Neural progenitor cell (in vitro differentiated cells): Measurements from ENCODE around the gene NKD2. TPM values are rescaled to one million over a fixed set of nuclear protein-coding genes. Genes with fewer than 3 reads are reported as not detected.
A peak's percentile ranks its signal among the peaks of the same experiment; 100 is the strongest.

ENCODE experiments used
- DNase-seq: peaks from one replicate; pipeline ENCODE4 v3.0.0-alpha.2; 2016; ENCODE audit warnings: low spot score
- H2AFZ ChIP-seq: fragments of 200-600 bp; sonication (generic); replicated peaks from 2 replicates; pipeline ENCODE4 v1.6.1; 2016; ENCODE audit warnings: antibody characterized with exemption
- H3F3A ChIP-seq: fragments of 200-600 bp; sonication (generic); 2 replicates; pipeline ENCODE4 v1.6.1; 2016; ENCODE audit warnings: antibody characterized with exemption, low read depth
- H3K27ac ChIP-seq: fragments of 200-600 bp; sonication (generic); 2 replicates; pipeline ENCODE4 v1.5.1; 2016; ENCODE audit warnings: mild to moderate bottlenecking
- H3K27me3 ChIP-seq: fragments of 200-600 bp; sonication (generic); 2 replicates; pipeline ENCODE4 v1.6.1; 2016; ENCODE audit warnings: mild to moderate bottlenecking, moderate library complexity
- H3K36me3 ChIP-seq: fragments of 200-600 bp; sonication (generic); 2 replicates; pipeline ENCODE4 v1.5.1; 2016
- H3K4me1 ChIP-seq: fragments of 200-600 bp; sonication (generic); 2 replicates; pipeline ENCODE4 v1.6.1; 2016; ENCODE audit warnings: mixed run types
- H3K4me2 ChIP-seq: fragments of 200-600 bp; sonication (generic); 2 replicates; pipeline ENCODE4 v1.6.1; 2016
- H3K4me3 ChIP-seq: fragments of 200-600 bp; sonication (generic); 2 replicates; pipeline ENCODE4 v1.5.1; 2016
- H3K79me2 ChIP-seq: fragments of 200-600 bp; sonication (generic); 2 replicates; pipeline ENCODE4 v1.6.1; 2016; ENCODE audit warnings: low read depth
- H3K9ac ChIP-seq: fragments of 200-600 bp; sonication (generic); 2 replicates; pipeline ENCODE4 v1.6.1; 2016
- H3K9me3 ChIP-seq: fragments of 200-600 bp; sonication (generic); 2 replicates; pipeline ENCODE4 v1.5.1; 2016; ENCODE audit warnings: low read depth
- H4K20me1 ChIP-seq: fragments of 200-600 bp; sonication (generic); 2 replicates; pipeline ENCODE4 v1.6.1; 2016; ENCODE audit warnings: low read depth
- H3K27ac Mint-ChIP-seq: 3 replicates; pipeline ENCODE4 v1.8.0; 2021; ENCODE audit warnings: mixed read lengths
- H3K27me3 Mint-ChIP-seq: 2 replicates; pipeline ENCODE4 v1.8.0; 2022; ENCODE audit warnings: low read depth, mild to moderate bottlenecking, inconsistent platforms, moderate library complexity, mixed read lengths; ENCODE audit not compliant: insufficient read depth
- H3K36me3 Mint-ChIP-seq: 3 replicates; pipeline ENCODE4 v1.8.0; 2021; ENCODE audit warnings: mixed read lengths
- H3K4me1 Mint-ChIP-seq: 3 replicates; pipeline ENCODE4 v1.8.0; 2021; ENCODE audit warnings: mixed read lengths
- H3K4me3 Mint-ChIP-seq: 3 replicates; pipeline ENCODE4 v1.8.0; 2021; ENCODE audit warnings: mild to moderate bottlenecking, moderate library complexity, mixed read lengths
- H3K9me3 Mint-ChIP-seq: 3 replicates; pipeline ENCODE4 v1.8.0; 2020; ENCODE audit warnings: mixed read lengths
- EZH2 ChIP-seq: fragments of 200-600 bp; sonication (generic); IDR thresholded peaks from 2 replicates; pipeline ENCODE4 v1.6.1; 2017; ENCODE audit warnings: antibody characterized with exemption, mild to moderate bottlenecking, moderate library complexity
- EZH2phosphoT487 ChIP-seq: fragments of 200-600 bp; sonication (generic); IDR thresholded peaks from 2 replicates; pipeline ENCODE4 v1.6.1; 2017; ENCODE audit warnings: antibody characterized with exemption
- total RNA-seq: library from RNA; depleted of rRNA; stranded (reverse); fragments of >200 nt; gene quantifications from 2 replicates; pipeline ENCODE4 v1.2.3, GENCODE V29; 2015; ENCODE audit warnings: low replicate concordance
- TF ChIP-seq, protein P1 (sequence below): fragments of 200-600 bp; sonication (generic); IDR thresholded peaks from 2 replicates; pipeline ENCODE4 v1.5.1; 2017; ENCODE audit warnings: antibody characterized with exemption, mild to moderate bottlenecking

Gene NKD2, protein sequence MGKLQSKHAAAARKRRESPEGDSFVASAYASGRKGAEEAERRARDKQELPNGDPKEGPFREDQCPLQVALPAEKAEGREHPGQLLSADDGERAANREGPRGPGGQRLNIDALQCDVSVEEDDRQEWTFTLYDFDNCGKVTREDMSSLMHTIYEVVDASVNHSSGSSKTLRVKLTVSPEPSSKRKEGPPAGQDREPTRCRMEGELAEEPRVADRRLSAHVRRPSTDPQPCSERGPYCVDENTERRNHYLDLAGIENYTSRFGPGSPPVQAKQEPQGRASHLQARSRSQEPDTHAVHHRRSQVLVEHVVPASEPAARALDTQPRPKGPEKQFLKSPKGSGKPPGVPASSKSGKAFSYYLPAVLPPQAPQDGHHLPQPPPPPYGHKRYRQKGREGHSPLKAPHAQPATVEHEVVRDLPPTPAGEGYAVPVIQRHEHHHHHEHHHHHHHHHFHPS
- total RNA-seq: 1.3 and 3.2 TPM in 2 replicates

DNA sequence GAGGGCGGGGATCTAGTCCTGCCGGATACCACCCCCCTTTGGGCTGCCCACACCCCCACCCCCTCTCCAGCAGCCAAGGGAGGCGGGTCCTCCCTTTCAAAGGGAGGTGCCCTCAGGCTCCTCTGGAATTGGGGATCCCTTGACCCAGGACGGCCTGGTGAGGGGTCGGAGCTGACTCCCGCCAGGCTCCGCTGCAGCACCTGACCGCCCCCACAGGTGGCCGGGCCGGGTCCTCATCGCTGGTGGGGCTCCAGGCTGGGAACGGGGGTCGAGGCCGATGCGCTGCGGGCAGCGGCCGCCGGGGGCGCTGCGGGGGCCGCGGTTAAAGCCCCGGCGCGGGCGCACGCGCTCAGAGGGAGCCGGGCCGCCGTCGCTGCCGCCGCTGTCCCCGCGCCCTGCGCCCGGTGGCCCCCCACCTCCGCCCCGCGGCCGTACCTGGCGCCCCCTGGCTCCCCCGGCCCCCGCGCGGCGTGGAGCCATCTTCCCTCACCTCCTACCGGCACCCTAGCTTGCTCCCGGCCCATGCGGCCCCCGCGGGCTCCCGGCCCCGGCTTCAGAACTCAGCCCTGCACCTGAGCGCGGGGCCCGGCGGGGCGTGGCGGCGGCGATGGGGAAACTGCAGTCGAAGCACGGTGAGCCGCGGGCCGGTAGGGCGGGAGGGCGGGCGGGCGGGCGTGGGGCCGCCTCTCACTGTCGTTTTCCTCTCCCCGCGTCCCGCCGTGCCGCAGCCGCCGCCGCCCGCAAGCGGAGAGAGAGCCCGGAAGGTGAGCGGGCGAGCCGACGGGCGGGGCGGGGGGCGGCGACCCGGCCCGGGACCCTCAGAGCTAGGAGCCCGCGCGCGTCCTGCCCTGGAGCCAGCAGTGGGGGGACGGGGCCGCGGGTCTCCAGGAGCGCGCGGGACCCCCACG, at the start of gene NKD2:
Gene NKD2, plus strand, starts transcription at position 352 of the 908 bp plus-strand sequence. Its CDS starts 256 bp downstream, at position 608.
- Mint-ChIP-seq H3K27me3 (peaks cover 29% of the 10 kb centered on the region), H3K4me3 (peak within 1 kb of the TSS; percentile 84), H3K27ac (no peak within 1 kb of the TSS), H3K4me1 (peaks cover 19% of the 10 kb centered on the region), H3K9me3 (no peaks in the 10 kb centered on the region), H3K36me3 (peaks cover 1% of the 10 kb centered on the region)
- Histone ChIP-seq H3K4me3 (peak within 1 kb of the TSS; percentile 60), H3K4me1 (peaks cover 8% of the 10 kb centered on the region), H2AFZ (no peak within 1 kb of the TSS), H3K27ac (no peak within 1 kb of the TSS), H3K4me2 (peak within 1 kb of the TSS; percentile 97), H3K9ac (no peak within 1 kb of the TSS), H3K9me3 (no peaks in the 10 kb centered on the region), H3K27me3 (peaks cover 83% of the 10 kb centered on the region), H4K20me1 (peaks cover 17% of the 10 kb centered on the region), H3K36me3 (no peaks in the 10 kb centered on the region), H3K79me2 (no peaks in the 10 kb centered on the region), H3F3A (peaks cover 5% of the 10 kb centered on the region)
- TF ChIP-seq EZH2phosphoT487: no peak
- TF ChIP-seq, protein P1, sequence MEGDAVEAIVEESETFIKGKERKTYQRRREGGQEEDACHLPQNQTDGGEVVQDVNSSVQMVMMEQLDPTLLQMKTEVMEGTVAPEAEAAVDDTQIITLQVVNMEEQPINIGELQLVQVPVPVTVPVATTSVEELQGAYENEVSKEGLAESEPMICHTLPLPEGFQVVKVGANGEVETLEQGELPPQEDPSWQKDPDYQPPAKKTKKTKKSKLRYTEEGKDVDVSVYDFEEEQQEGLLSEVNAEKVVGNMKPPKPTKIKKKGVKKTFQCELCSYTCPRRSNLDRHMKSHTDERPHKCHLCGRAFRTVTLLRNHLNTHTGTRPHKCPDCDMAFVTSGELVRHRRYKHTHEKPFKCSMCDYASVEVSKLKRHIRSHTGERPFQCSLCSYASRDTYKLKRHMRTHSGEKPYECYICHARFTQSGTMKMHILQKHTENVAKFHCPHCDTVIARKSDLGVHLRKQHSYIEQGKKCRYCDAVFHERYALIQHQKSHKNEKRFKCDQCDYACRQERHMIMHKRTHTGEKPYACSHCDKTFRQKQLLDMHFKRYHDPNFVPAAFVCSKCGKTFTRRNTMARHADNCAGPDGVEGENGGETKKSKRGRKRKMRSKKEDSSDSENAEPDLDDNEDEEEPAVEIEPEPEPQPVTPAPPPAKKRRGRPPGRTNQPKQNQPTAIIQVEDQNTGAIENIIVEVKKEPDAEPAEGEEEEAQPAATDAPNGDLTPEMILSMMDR: peak; percentile 69
- DNase-seq: peak; percentile 82

DNA sequence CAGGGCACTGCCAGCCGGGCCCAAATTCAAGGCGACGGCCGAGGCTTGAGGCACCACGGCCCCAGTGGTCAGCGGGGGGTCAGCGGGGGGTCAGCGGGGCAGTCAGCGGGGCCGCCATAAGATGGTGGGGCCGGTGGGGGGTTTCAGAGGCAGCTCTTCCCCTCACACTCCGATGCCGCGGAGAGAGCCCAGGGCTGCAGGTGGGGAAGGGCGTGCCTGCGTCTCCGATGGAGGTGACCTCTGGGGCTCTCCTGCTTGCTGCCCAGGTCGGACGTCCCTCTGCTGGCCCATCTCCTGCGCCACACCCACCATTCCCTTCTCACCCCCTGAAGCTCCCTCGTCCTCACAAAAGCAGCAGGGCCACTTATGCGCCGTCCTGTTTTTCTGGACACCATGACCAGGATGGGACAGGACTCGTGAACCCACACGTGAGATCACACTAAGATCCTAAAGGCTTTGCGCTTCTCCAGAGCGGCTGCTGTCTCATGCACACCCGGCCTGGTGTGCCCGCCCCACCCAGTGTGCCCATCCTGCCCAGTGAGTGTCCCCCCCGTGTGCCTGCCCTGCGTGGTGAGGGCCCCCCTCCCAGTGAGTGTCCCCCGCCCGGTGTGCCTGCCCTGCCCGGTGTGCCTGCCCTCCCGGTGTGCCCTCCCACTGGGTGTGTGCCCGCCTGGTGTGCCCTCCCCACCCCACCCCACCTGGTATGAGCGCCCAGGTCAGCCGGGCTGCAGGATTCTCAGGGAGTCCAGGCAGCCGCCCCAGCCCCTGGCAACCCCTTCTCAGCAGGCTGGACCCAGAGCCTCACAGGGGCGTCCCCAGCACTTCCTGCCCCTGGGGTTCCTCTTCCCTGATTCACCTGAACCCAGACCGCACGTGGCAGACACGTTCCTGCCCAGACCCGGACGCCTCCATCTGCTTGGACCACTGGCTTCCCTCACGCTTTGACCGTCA, 48.7 kb upstream of the NKD2 start:
- no peak overlapping the region for H2AFZ ChIP-seq
- no peak overlapping the region for H3K4me3 ChIP-seq
- H3K79me2 ChIP-seq: no peaks in the 10 kb centered on the region
- no peak overlapping the region for H3K27ac ChIP-seq
- no peaks in the 10 kb centered on the region for H3K9me3 Mint-ChIP-seq
- H3K9me3 ChIP-seq: no peaks in the 10 kb centered on the region
- no peak overlapping the region for H3K4me2 ChIP-seq
- H3K36me3 ChIP-seq: no peaks in the 10 kb centered on the region
- no peaks in the 10 kb centered on the region for H3K4me1 ChIP-seq
- H3K36me3 Mint-ChIP-seq: no peaks in the 10 kb centered on the region
- TF ChIP-seq, protein P1: no peak
- TF ChIP-seq EZH2phosphoT487: no peak
- TF ChIP-seq EZH2: no peak
- H3F3A ChIP-seq: no peaks in the 10 kb centered on the region
- no peak overlapping the region for H3K27ac Mint-ChIP-seq
- no peak overlapping the region for H3K9ac ChIP-seq
- H4K20me1 ChIP-seq: no peaks in the 10 kb centered on the region
- peak overlapping the region; percentile 36 for H3K4me3 Mint-ChIP-seq
- H3K4me1 Mint-ChIP-seq: peaks cover 35% of the 10 kb centered on the region
- no peaks in the 10 kb centered on the region for H3K27me3 ChIP-seq
- no peak for DNase-seq
- H3K27me3 Mint-ChIP-seq: peaks cover 4% of the 10 kb centered on the region

DNA sequence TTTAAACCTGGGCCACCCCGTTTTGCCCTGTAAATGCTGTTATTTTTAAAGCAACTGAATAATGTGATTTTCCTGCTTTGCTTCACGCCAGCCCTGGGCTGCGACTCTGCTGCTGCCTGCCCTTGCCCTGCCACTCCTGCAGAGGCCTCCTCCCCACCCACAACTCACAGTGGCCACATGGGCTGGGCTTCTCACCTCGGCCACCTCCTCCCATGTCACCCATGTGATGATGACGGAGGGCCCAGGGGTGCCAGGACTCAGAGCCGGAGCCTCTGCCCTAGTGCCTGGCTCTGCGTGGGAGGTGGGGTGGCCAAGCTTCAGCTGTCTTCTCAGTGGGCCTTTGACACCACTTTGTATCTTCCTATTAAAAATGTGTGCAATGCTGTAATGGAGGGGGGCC, 48.1 kb upstream of the NKD2 start:
- H4K20me1 ChIP-seq: no peaks in the 10 kb centered on the region
- H3K4me2 ChIP-seq: no peak overlapping the region
- H3K36me3 Mint-ChIP-seq: no peaks in the 10 kb centered on the region
- DNase-seq: no peak
- no peaks in the 10 kb centered on the region for H3F3A ChIP-seq
- no peaks in the 10 kb centered on the region for H3K9me3 ChIP-seq
- no peaks in the 10 kb centered on the region for H3K4me1 ChIP-seq
- H3K4me3 Mint-ChIP-seq: peak overlapping the region; percentile 36
- H3K9ac ChIP-seq: no peak overlapping the region
- no peak overlapping the region for H3K27ac ChIP-seq
- peaks cover 30% of the 10 kb centered on the region for H3K4me1 Mint-ChIP-seq
- peaks cover 4% of the 10 kb centered on the region for H3K27me3 Mint-ChIP-seq
- TF ChIP-seq, protein P1: no peak
- TF ChIP-seq EZH2 (no peak), EZH2phosphoT487 (no peak)
- H2AFZ ChIP-seq: no peak overlapping the region
- no peaks in the 10 kb centered on the region for H3K36me3 ChIP-seq
- no peaks in the 10 kb centered on the region for H3K27me3 ChIP-seq
- no peak overlapping the region for H3K27ac Mint-ChIP-seq
- no peaks in the 10 kb centered on the region for H3K79me2 ChIP-seq
- no peaks in the 10 kb centered on the region for H3K9me3 Mint-ChIP-seq
- H3K4me3 ChIP-seq: no peak overlapping the region
